HG03460 (cell line): ENCODE results near the gene ANKRD6.
"Not testable (repeated sequence)": the region's sequence is repeated elsewhere in the genome, so short reads cannot be mapped to it uniquely, and the experiment has no call there.

ENCODE experiments used
- ATAC-seq: cut with Tn5 transposase; IDR thresholded peaks from one replicate; pipeline ENCODE4 v1.9.1; 2021; ENCODE audit not compliant: unreplicated experiment

Gene ANKRD6

DNA sequence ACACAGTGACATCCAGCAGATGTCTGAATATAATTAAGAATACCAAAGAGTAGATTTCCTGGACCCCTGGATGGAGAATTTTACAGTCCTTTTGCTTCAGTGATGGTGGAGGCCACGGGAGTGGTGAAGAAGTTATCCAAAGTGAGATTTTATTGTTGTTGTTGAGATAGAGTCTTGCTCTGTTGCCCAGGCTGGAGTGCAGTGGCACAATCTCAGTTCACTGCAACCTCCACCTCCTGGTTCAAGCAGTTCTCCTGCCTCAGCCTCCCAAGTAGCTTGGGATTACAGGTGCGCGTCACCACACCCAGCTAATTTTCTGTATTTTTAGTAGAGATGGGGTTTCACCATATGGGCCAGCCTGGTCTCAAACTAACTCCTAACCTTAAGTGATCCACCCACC is 208.6 kb downstream of the ANKRD6 start:
- ATAC-seq: not testable (repeated sequence)

DNA sequence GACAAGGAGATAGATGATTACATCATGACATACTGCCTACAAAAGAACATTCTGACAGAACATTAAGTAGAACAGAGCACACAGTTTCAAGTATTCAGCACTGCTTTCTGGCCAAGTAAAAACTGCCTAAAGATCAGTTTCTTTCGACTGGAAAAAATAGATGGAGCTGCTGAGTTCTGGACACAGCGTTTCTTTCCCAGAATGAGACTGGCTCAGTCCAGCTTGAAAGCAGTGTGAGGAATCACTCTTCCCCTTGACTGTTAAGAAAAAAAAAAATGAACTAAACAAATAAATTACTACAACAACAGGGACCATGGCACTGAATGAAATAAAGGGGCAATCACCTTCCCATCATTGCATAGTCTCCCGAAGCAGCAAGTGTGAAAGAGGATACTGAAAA is 210.0 kb downstream of the ANKRD6 start:
- ATAC-seq: no peak

DNA sequence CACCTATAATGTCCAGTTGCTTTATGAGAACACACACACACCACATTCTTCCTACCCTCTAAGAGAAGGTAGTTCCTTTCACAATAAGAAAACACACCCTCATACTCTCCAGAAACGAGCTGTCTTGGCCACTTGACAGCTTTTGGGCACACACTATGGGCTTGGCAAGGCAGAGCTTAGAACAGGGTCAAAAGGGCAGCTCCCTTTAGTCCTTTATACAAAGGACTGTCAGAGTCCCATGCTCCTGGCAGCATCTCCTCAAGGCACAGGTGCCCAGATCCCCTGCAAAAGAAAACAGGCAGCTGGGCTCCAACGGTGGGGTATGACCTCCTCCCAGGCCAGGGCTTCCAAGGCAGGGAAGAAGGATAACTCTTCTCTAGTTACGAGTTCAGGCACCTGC is 210.5 kb downstream of the ANKRD6 start:
- ATAC-seq: no peak

DNA sequence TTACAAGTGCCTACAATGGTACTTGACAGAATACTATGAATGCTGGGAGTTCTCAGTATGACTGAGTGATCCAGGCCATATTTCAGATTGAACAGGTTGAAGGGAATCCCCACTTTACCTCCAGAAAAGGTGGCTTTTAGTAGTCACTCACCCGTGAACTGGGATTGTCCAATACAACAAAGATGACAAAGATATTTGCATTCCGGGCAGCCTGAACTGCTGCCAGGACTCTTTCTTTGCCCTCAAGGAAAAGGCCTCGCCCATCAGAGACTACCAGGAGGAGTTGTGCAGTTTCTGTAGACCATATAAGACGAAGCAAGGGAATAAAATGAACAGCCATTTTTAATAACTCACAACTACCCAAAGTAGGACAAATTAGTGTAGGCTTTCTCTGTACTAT is 211.9 kb downstream of the ANKRD6 start:
- no peak for ATAC-seq

DNA sequence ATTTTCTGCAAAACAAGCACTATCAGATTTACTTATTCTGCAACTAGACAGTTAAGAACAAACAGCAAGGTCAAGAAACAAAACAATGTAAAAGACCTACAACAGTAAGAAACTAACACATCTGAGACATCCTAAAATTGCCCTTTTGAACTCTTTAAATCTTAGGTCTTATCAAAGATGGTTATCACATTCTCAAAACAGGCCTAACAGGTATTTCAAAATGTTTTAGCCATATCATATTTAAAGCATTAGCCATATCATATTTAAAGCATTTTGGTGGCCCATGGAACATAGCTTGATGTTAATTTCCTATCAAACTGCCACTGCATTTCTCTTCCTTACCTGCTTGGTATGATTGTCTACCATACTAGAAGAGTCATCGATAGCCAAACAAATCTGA is 216.7 kb downstream of the ANKRD6 start:
- ATAC-seq: no peak

GRCh38 chr6:89650579-89650978 is 217.6 kb downstream of the ANKRD6 start:
- ATAC-seq: no peak

- ATAC-seq: no peak
Measured at GRCh38 chr6:89655122-89655521, 222.2 kb downstream of the ANKRD6 start.

DNA sequence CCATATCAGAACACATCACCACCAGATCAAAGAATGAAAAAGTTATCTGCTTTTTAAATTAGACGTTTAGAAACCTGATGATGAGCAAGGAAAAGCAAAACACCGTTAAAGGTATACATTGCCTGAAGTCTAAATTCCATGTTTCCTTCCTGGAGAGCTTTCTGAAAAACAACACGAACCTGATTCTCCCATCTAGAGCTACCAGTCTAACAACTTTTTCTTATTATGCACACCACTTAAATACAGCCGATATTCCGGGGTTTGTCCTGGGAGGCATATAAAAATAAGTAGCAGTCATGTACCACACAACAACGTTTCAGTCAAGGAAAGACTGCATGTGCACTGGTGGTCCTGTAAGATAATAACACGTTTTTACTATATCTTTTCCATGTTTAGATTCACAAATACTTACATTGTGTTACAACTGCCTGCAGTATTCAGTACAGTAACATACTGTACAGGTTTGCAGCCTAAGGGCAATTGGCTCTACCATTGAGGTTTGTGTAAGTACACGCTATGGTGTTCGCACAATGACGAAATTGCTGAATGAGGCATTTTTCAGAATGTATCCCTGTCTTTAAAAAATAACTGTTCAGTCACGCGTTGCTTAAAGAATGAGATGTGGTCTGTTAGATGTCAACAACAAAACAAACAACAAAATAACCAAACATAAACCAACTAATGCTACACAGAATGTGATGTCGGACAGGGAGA is 224.7 kb downstream of the ANKRD6 start:
- no peak for ATAC-seq

- no peak for ATAC-seq
Measured at GRCh38 chr6:89660981-89661380, 228.0 kb downstream of the ANKRD6 start.

GRCh38 chr6:89661559-89661958 is 228.6 kb downstream of the ANKRD6 start:
- ATAC-seq: no peak

DNA sequence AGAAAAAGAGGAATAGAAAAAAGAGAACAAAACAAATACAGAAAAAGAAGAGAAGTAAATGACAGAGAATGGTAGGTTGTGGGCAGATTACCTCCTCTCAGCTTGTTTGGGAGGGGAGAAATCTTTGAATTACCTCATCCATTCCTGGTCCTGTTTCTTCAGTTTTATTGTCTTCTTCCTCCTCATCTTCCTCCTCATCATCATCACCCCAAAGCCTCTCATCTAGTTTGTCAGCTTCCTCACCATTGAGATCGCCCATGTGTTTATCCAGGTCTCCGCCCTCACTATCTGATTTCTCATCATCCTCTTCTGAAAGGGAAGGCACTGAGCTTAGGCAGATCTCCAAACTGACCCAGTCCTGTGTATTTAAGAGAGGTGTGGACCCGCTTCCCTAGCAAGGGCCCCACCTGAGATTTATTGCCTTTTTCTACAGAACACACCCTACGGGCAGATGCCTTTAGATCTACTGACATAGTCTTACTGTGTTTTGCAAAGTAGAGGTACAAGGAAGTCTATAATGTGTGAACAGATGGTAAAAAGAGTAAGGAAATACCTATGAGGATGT is 229.8 kb downstream of the ANKRD6 start:
- ATAC-seq: no peak

GRCh38 chr6:89667872-89668556 is 235.1 kb downstream of the ANKRD6 start:
- ATAC-seq: no peak

- no peak for ATAC-seq
Measured at GRCh38 chr6:89669002-89669401, 236.1 kb downstream of the ANKRD6 start.

GRCh38 chr6:89670935-89671565 is 238.1 kb downstream of the ANKRD6 start:
- no peak for ATAC-seq

GRCh38 chr6:89675949-89676748 is 243.2 kb downstream of the ANKRD6 start:
- ATAC-seq: no peak

- no peak for ATAC-seq
Measured at GRCh38 chr6:89678531-89678930, 245.6 kb downstream of the ANKRD6 start.

- no peak for ATAC-seq
Measured at GRCh38 chr6:89679215-89680120, 246.5 kb downstream of the ANKRD6 start.

- ATAC-seq: no peak
Measured at GRCh38 chr6:89680150-89680549, 247.2 kb downstream of the ANKRD6 start.

- no peak for ATAC-seq
Measured at GRCh38 chr6:89680551-89680950, 247.6 kb downstream of the ANKRD6 start.

DNA sequence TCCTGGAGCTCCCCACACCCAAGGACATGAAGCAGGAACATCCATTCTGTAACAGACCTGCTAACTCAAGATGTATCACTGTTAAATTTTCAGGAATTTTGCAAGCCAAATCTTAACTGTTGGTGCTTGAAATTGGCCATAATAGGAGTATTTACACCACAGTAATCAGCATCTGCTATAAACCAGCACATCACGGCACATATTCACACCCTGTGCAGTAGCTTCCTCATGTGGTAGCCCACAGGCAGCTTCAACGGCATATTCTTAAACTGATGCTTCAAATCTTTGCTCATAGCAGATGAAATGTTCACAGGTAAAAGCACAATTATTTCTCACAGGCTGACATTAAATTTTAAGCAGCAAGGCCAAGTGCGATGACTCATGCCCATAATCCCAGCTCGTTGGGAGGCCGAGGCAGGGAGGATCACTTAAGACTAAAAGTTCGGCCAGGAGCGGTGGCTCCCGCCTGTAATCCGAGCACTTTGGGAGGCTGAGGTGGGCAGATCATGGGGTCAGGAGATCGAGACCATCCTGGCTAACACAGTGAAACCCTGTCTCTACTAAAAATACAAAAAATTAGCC is 249.1 kb downstream of the ANKRD6 start:
- no peak for ATAC-seq
